ENCODE data around the gene PREX1.

DNA sequence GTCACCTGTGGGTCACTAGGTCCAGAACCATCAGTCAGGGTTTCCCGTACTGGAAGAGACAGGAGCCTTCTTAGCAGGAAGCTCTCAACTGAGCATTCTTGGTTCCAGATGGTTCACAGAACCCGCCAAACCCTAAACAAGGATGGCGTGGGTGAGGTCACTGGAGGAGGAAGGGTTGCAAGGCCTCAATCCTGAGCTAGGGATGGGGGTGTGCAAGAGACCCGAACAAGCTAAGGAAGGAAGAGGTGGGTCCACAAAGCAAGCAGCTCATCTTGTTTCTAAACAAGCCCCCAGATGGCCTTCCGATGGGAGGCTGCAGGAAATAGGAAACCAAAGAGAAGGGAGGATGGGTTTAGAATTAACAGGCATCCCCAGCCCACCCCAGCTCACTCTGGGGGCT, 92.7 kb downstream of the PREX1 start:
- TF ChIP-seq CTCF (IDR thresholded peaks at IDR 0.05) (no peak), POLR2AphosphoS5 (IDR thresholded peaks at IDR 0.05; ENCODE audit: insufficient read depth in 1 of 2, low read depth in 1 of 2) (no peak)

All from vagina (tissue), 2 donors.